ENCODE data around the gene TLR2. TPM values are rescaled to one million over a fixed set of nuclear protein-coding genes. Genes with fewer than 3 reads are reported as not detected.
"Not testable (repeated sequence)": the region's sequence is repeated elsewhere in the genome, so short reads cannot be mapped to it uniquely, and the experiment has no call there.

Gene TLR2
- total RNA-seq, 1 donor from 2014 or later = 3.7 TPM

- intact Hi-C loops (cut with micrococcal nuclease) = loop anchor here (10.0 kb wide), 1 partner anchor 880 kb away; the partner anchor contains the start of genes ARFIP1 and TIGD4
Measured at GRCh38 chr4:153655002-153655541, 29.0 kb upstream of the TLR2 start.

DNA sequence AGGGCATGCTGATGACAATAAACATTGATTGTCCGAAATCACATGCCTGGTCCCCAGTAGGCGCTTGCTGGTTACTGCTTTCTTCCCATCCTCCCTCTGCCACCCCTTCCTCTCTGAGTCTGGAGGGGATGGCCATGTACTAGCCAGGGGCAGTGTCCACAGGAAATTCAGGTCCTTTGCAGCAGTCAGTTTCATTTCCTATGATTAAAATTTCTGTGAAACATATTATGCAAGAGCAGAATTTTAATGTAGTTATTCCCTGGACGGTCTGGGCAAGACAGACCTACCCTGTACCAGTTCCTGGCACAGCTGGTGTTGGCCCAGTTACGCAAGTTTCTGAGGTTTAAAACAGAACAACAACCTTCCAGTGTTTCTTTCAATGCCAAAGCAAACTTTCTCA lies 28.2 kb upstream of the TLR2 start:
- intact Hi-C loops (cut with micrococcal nuclease) = loop anchor here (10.0 kb wide), 1 partner anchor 881 kb away; the partner anchor contains the start of genes ARFIP1 and TIGD4

DNA sequence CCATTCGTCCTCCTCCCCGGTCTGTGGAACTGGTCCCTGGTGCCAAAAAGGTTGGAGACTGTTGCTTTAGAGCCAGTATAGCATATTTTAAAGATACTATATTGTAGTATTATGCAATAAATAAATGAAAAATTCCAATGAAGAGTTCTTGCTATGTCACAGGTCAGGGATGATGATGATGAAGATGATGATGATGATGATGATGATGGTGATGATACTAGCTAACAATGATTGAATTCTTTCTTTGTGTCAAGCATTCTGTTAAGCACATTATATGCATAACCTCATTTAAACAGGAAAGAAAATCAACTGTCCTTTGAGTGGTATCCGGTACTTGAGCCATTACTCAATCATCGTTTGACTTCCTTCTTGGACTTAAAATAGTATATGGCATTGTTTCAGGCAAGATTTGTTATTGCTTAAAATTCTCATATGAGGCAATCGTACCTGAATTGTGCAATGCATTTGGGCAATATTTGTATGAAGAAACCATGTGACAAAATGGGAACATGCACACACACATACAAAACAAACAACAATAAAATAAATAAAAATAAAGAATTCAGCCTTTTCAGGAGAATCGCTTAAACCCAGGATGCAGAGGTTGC lies 22.8 kb upstream of the TLR2 start:
- intact Hi-C loops (cut with micrococcal nuclease) = no loop called here

GRCh38 chr4:153661908-153662307 lies 22.2 kb upstream of the TLR2 start:
- intact Hi-C loops (cut with micrococcal nuclease) = no loop called here

GRCh38 chr4:153663667-153664066 lies 20.4 kb upstream of the TLR2 start:
- intact Hi-C loops (cut with micrococcal nuclease) = no loop called here

DNA sequence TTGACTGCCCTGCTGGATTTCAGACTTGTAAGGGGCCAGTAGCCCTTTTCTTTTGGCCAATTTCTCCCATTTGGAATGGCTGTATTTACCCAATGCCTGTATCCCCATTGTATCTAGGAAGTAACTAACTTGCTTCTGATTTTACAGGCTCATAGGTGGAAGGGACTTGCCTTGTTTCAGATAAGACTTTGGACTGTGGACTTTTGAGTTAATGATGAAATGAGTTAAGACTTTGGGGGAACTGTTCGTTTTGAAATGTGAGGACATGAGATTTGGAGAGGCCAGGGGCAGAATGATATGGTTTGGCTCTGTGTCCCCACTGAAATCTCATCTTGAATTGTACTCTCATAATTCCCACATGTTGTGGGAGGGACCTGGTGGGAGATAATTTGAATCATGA lies 17.6 kb upstream of the TLR2 start:
- intact Hi-C loops (cut with micrococcal nuclease) = not testable (repeated sequence)

DNA sequence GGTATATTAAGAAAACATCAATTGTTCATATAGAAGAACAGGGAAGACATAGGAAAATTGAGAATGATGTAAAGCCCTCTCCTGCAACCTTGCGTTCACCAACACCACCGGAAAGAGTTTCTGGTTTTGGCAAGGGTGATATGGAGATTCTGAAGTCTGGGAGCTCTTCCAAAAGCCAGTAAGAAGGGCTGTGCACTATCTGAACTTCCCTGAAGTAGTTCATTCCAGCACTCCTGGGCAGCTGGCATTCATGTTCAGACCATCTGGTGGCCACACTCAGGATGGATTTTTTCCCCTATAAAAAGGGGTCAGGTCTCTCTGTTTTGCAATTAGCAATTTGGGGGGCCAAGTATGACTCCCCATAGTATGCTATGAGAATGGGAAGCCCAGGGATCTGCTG lies 15.4 kb upstream of the TLR2 start:
- intact Hi-C loops (cut with micrococcal nuclease) = no loop called here

GRCh38 chr4:153669838-153670237 lies 14.2 kb upstream of the TLR2 start:
- intact Hi-C loops (cut with micrococcal nuclease) = no loop called here

GRCh38 chr4:153676486-153676885 lies 7.6 kb upstream of the TLR2 start:
- intact Hi-C loops (cut with micrococcal nuclease) = no loop called here

DNA sequence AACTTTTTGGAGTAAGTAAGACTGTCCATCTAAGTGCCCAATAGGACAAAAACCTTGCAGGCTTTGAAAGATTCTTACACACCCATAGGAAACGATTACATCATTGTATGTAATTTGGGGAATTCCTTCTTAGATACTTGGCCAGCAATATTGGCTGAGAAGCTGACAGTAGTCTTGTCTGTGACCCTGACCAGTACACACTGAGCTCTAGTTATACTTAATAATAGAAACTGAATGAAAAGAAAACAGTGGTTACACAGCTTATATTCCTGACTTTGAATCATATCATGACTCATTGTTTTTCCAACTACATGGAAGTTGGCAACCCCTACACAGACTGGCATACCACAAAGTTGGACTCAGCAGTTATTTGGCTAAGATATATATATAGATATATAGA lies 7.1 kb upstream of the TLR2 start:
- intact Hi-C loops (cut with micrococcal nuclease) = no loop called here

DNA sequence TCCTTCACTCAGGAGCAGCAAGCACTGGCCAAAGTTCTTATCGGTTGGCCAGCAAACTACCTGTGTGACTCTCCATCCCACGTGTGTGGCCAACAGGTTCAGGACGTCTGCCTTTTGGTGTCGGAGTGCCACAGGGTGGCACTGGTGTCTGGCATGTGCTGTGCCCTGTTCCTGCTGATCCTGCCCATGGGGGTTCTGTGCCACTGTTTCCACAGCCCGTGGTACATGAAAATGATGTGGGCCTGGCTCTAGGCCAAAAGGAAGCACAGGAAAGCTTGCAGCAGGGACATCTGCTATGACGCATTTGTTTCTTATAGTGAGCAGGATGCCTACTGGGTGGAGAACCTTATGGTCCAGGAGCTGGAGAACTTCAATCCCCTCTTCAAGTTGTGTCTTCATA lies 4.6 kb upstream of the TLR2 start:
- intact Hi-C loops (cut with micrococcal nuclease) = no loop called here

DNA sequence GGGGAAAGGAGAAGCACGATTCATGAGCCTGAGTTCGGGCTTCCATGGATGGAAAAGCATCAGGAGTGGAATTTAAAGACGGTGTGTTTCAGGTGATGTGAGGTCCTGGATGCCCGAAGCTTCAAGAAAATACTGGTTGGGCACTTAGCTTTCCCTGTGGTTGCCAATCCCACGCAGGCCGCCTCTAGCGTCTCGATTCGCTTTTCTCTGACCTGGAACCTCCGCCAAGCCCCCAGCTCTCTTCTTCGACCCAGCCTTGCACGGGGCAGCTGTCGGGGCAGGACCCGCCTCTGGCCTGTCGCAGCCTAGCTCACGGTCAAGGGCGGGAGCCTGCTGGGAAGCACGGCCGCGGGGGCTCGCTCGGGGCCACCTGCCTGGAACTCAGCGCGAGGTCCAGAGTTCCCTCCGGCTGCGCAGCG lies 308 bp upstream of the TLR2 start:
- intact Hi-C loops (cut with micrococcal nuclease) = loop anchor here (1.0 to 2.0 kb wide), 2 partner anchors 32 to 67 kb away; no protein-coding TSS in a partner anchor

- intact Hi-C loops (cut with micrococcal nuclease) = loop anchor here (1.0 to 2.0 kb wide), 2 partner anchors 34 to 66 kb away; no protein-coding TSS in a partner anchor
Measured at GRCh38 chr4:153684971-153685371, 891 bp downstream of the TLR2 start.

DNA sequence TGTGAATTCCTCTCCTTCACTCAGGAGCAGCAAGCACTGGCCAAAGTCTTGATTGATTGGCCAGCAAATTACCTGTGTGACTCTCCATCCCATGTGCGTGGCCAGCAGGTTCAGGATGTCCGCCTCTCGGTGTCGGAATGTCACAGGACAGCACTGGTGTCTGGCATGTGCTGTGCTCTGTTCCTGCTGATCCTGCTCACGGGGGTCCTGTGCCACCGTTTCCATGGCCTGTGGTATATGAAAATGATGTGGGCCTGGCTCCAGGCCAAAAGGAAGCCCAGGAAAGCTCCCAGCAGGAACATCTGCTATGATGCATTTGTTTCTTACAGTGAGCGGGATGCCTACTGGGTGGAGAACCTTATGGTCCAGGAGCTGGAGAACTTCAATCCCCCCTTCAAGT lies 20.4 kb downstream of the TLR2 start:
- intact Hi-C loops (cut with micrococcal nuclease) = no loop called here

- intact Hi-C loops (cut with micrococcal nuclease) = loop anchor here (2.0 kb wide), 1 partner anchor 19 kb away; no protein-coding TSS in a partner anchor
Measured at GRCh38 chr4:153705743-153706468, 21.8 kb downstream of the TLR2 start.

DNA sequence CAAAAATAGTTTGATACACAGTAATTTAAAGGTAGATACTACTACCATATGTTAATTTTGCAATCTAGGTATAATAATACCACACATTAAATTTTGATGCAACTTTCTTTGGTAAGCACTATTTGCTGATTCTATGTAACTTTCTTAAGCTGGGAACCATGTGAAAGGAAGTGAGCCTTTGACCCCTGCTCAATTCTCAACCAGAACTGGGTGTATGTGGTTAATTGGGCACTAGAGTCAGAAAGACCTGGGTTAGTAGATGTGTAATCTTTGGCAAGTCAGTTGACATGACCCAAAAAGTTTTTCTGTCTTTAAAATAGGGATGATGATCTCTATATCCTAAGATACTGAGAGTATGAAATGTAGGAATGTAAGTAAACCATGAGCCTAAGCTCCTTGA lies 22.4 kb downstream of the TLR2 start:
- intact Hi-C loops (cut with micrococcal nuclease) = loop anchor here (2.0 kb wide), 1 partner anchor 20 kb away; no protein-coding TSS in a partner anchor

DNA sequence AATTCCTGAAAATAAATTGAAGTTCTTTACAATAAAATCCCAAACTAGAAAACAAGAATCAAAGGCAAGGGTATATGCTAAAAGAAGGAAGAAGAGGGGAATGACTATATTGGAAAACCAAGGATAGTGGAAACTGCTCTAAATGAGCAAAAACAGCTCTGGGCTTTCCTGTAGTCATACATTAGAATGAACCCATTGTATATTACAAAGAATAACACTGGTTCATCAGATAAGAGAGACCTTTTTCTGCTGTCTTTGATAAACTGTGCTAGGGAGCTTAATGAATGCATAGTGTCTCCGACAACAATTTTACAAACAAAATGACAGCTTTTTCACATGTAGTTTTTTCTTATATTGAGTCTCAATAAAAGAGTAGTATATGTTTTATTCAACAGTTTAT lies 26.6 kb downstream of the TLR2 start:
- intact Hi-C loops (cut with micrococcal nuclease) = no loop called here

- intact Hi-C loops (cut with micrococcal nuclease) = no loop called here
Measured at GRCh38 chr4:153713866-153714646, 30.0 kb downstream of the TLR2 start.

DNA sequence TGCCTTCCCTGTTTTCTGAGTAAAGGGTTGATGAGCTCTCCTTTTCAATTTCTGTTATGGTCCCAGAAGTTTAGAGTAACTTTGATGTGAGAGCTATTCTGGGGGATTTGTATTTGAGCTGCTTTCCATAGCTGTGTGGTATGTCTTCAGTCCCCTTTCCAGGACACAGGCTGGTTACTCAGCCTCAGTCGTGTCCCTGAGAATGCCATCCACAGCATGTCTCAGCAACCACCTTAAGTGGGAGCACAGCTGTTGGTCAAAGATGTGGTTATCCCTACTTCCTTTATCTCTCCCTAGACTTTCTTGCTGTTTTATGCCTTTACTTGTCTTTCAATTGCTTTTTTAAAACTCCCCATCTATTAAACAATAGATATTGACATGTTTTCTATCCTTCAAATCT lies 38.0 kb downstream of the TLR2 start:
- intact Hi-C loops (cut with micrococcal nuclease) = no loop called here

- intact Hi-C loops (cut with micrococcal nuclease) = no loop called here
Measured at GRCh38 chr4:153724606-153725005, 40.5 kb downstream of the TLR2 start.

- intact Hi-C loops (cut with micrococcal nuclease) = no loop called here
Measured at GRCh38 chr4:153725136-153725830, 41.2 kb downstream of the TLR2 start.

All from T-helper 1 cell treated with Interleukin-12 subunit alpha and Interleukin-12 subunit beta and Interleukin-4 antibody, amounts not matched to agents 30 ng/mL and 1 ng/mL, for 36 hours (primary cell).